ENCODE data around the gene FBXO4.
A peak's percentile ranks its signal among the peaks of the same experiment; 100 is the strongest.

FBXO4 gene

GRCh38 chr5:41924872-41925554, at the start of gene FBXO4:
Gene FBXO4 (plus strand): TSS chr5:41925281. CDS start chr5:41925310, 29 bp downstream.
- peak; percentile 77 for DNase-seq (ENCODE audit: low spot score)

- no peak for DNase-seq (ENCODE audit: low spot score)
Observed at GRCh38 chr5:41876678-41877077, 48.4 kb upstream of the FBXO4 start.

GRCh38 chr5:41877408-41877807, 47.7 kb upstream of the FBXO4 start:
- no peak for DNase-seq (ENCODE audit: low spot score)

GRCh38 chr5:41878173-41878572, 46.9 kb upstream of the FBXO4 start:
- no peak for DNase-seq (ENCODE audit: low spot score)

- no peak for DNase-seq (ENCODE audit: low spot score)
Observed at GRCh38 chr5:41878643-41879478, 46.2 kb upstream of the FBXO4 start.

- no peak for DNase-seq (ENCODE audit: low spot score)
Observed at GRCh38 chr5:41882765-41883164, 42.3 kb upstream of the FBXO4 start.

GRCh38 chr5:41883243-41883642, 41.8 kb upstream of the FBXO4 start:
- DNase-seq (ENCODE audit: low spot score): no peak

GRCh38 chr5:41883936-41884335, 41.1 kb upstream of the FBXO4 start:
- no peak for DNase-seq (ENCODE audit: low spot score)

GRCh38 chr5:41885286-41885685, 39.8 kb upstream of the FBXO4 start:
- DNase-seq (ENCODE audit: low spot score): no peak

- DNase-seq (ENCODE audit: low spot score): no peak
Observed at GRCh38 chr5:41891066-41891707, 33.9 kb upstream of the FBXO4 start.

- DNase-seq (ENCODE audit: low spot score): no peak
Observed at GRCh38 chr5:41892031-41892430, 33.0 kb upstream of the FBXO4 start.

GRCh38 chr5:41893074-41893851, 31.8 kb upstream of the FBXO4 start:
- DNase-seq (ENCODE audit: low spot score): no peak

GRCh38 chr5:41896230-41896629, 28.9 kb upstream of the FBXO4 start:
- DNase-seq (ENCODE audit: low spot score): no peak

GRCh38 chr5:41903382-41903891, 21.6 kb upstream of the FBXO4 start:
- DNase-seq (ENCODE audit: low spot score): no peak

GRCh38 chr5:41903892-41904799, 20.9 kb upstream of the FBXO4 start, which contains the start of gene RIMOC1:
Gene RIMOC1 (plus strand): TSS chr5:41904344. CDS start chr5:41904368, 24 bp downstream.
- DNase-seq (ENCODE audit: low spot score): peak; percentile 100

- DNase-seq (ENCODE audit: low spot score): no peak
Observed at GRCh38 chr5:41906151-41906550, 18.9 kb upstream of the FBXO4 start.

- DNase-seq (ENCODE audit: low spot score): no peak
Observed at GRCh38 chr5:41908374-41909079, 16.6 kb upstream of the FBXO4 start.

- no peak for DNase-seq (ENCODE audit: low spot score)
Observed at GRCh38 chr5:41918105-41918504, 7.0 kb upstream of the FBXO4 start.

- DNase-seq (ENCODE audit: low spot score): no peak
Observed at GRCh38 chr5:41921166-41921565, 3.9 kb upstream of the FBXO4 start.

GRCh38 chr5:41921874-41922273, 3.2 kb upstream of the FBXO4 start:
- DNase-seq (ENCODE audit: low spot score): no peak
